ENCODE results near the gene HSD3B7.

- no peak for TF ChIP-seq REST (IDR thresholded peaks at IDR 0.05; ENCODE audit: insufficient read depth in 1 of 2, low read depth in 2 of 2, low read length in 2 of 2)
- no peak for TF ChIP-seq POLR2AphosphoS5 (IDR thresholded peaks at IDR 0.05; ENCODE audit: low read depth, low read length)
- TF ChIP-seq SIN3A (IDR thresholded peaks at IDR 0.05; ENCODE audit: borderline replicate concordance, insufficient read depth, low read length): no peak
- no peak for TF ChIP-seq FOXP2 (optimal IDR thresholded peaks at IDR 0.05; ENCODE audit: borderline replicate concordance, extremely low read depth, extremely low read length, insufficient read depth)
- TF ChIP-seq TAF1 (IDR thresholded peaks at IDR 0.05; ENCODE audit: borderline replicate concordance, insufficient read depth, low read length): no peak
Measured at GRCh38 chr16:30980959-30981358, 4.0 kb upstream of the HSD3B7 start.

Data from PFSK-1 (cell line).